Middle frontal gyrus (tissue), 1 donor: ENCODE measurements around the gene ADNP2.

Experiments used
- DNase-seq: peaks from one replicate; pipeline ENCODE4 v3.0.0-alpha.2; 2015; ENCODE audit warnings: low spot score; ENCODE audit errors: extremely low spot score

The ADNP2 gene

GRCh38 chr18:80170395-80171053, 61.5 kb downstream of the ADNP2 start:
- DNase-seq, result no peak

- no peak for DNase-seq
These were observed 62.2 kb downstream of the ADNP2 start for GRCh38 chr18:80171054-80171872.

- no peak for DNase-seq
These were observed 63.0 kb downstream of the ADNP2 start for GRCh38 chr18:80172056-80172455.

- no peak for DNase-seq
These were observed 64.0 kb downstream of the ADNP2 start for GRCh38 chr18:80173060-80173459.

- no peak for DNase-seq
These were observed 66.6 kb downstream of the ADNP2 start for GRCh38 chr18:80175451-80176204.

- no peak for DNase-seq
These were observed 67.4 kb downstream of the ADNP2 start for GRCh38 chr18:80176334-80177073.

GRCh38 chr18:80177128-80177527, 68.1 kb downstream of the ADNP2 start:
- DNase-seq, result no peak

GRCh38 chr18:80178935-80179818, 70.1 kb downstream of the ADNP2 start:
- no peak for DNase-seq

- DNase-seq, result no peak
These were observed 70.9 kb downstream of the ADNP2 start for GRCh38 chr18:80179857-80180558.

- DNase-seq, result no peak
These were observed 71.9 kb downstream of the ADNP2 start for GRCh38 chr18:80180778-80181564.

GRCh38 chr18:80181642-80182461, 72.8 kb downstream of the ADNP2 start:
- DNase-seq, result no peak

- no peak for DNase-seq
These were observed 73.8 kb downstream of the ADNP2 start for GRCh38 chr18:80182855-80183254.

GRCh38 chr18:80183273-80184050, 74.4 kb downstream of the ADNP2 start:
- no peak for DNase-seq

GRCh38 chr18:80184243-80184772, 75.2 kb downstream of the ADNP2 start:
- DNase-seq, result no peak

- DNase-seq, result no peak
These were observed 76.5 kb downstream of the ADNP2 start for GRCh38 chr18:80185545-80185944.

- DNase-seq, result no peak
These were observed 79.0 kb downstream of the ADNP2 start for GRCh38 chr18:80187956-80188642.
